ENCODE measurements around the gene PPFIBP2.
A peak's percentile ranks its signal among the peaks of the same experiment; 100 is the strongest.

The PPFIBP2 gene

DNA sequence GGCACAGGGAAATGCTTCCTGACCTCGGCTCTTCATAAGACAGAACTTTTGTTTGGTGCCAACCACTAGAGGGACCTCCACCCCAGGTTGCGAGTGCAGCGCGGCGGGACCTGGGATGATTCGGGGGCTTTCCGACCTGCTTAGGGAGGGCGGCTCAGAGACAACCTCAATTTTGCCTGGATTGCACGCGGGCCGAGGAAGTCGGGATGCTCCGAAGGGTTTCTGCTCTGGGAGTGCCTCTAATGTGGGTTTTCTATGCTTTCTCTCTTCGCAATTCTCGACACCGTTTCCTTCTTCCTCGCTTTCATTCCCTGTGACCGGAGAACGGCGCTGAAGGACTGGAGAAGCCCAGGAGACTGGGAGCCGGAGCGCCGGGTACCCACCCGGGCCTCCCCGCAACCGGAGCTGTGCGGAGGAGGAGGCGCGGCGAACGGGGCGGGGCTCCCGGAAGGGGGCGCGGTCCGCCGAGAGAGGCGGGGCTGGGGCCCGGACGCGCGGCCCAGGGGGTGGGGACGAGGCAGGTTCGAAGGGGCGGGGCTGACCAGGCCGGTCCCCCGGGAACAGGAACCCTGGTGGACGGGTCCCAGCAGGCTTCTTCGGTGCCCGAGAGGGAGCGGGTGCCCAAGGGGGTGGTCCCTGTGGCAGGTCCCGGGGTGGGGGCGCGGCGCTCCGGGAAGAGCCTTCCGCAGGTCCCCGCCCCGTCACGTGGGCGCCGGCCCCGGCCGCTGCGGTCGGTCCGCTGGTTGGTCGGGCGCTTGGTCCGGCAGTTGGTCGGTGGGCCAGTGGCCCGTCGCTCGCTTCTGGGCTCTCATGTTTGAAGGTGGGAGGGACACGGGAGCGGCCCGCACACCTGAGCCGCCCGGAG is at the start of gene PPFIBP2:
Gene PPFIBP2 (plus strand): TSS at position 766 of the 865 bp plus-strand sequence. CDS start 35,477 bp downstream, outside the sequence.
- DNase-seq (ENCODE audit: low read depth): peak; percentile 75

DNA sequence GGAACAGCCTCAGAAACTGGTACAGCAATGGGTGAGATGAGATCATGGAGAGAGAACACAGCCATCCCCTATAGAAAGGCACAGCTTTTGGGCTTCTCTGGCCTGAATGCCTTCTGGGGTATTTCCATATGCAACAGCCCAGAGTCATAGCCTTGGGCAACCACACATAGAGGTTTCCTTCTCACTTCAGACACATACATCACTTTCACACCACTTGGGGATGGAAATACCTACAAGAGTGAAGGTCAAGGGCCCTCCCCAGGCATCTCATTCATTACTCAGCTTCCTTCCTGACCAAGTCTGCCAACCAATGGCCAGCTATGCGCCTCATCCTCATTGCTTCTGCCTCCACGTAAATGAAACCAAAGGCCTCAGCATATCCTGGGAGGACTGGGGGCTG is 46.1 kb upstream of the PPFIBP2 start:
- DNase-seq (ENCODE audit: low read depth): no peak

DNA sequence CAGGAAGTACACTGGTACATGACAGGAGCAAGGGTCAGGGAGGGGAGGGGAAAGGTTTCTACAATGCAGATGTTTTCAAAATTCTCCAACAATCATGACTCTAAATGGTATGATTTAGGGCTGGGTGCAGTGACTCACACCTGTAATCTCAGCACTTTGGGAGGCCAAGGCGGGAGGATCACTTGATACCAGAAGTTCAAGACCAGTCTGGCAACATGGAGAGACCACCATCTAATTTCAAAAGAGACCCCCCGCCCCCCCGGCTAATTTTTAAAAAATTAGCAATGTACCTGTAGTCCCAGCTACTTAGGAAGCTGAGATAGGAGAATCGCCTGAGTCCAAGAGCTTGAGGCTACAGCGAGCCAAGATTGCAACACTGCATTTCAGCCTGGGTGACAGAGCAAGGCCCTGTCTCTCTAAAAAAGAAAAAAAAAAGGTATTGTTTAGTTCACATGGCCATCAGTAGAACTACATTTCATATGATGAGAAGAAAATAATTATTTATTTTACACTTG is 44.4 kb upstream of the PPFIBP2 start:
- DNase-seq (ENCODE audit: low read depth): no peak

DNA sequence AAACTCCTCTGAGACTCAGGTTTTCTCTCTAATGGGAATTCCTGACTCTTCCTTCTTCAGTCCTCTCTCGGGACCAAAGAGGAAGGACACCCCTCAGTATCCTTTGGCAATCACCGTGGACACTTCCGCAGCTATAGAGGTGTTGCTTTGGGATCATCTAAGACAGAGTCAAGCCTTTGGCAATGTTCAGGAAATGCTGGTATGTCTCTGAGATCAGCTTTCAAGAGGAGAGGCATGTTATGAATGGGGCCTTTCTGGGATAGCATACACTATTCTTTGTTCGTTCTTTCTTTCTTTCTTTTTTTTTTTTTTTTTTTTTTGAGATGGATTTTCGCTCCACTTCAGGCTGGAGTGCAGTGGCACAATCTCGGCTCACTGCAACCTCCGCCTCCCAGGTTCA is 42.7 kb upstream of the PPFIBP2 start:
- DNase-seq (ENCODE audit: low read depth): no peak

DNA sequence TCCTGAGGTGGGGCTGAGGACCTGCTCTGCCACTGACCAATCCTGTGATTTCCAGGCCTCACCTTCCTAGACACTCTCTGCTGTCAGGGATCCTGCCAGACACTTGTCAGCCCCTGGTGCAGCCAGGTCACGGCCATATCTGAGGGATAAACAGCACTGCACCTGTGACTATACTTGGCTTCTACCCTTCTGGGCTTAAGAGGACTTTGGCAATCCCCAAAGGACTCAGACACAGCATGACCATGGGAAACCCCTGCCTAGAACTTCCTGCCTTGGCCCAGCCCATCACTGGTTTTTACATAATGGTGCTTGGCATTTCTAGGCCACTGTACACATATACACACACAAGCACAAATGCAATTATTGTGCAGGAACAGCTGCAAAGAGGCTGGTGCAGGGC is 40.1 kb upstream of the PPFIBP2 start:
- no peak for DNase-seq (ENCODE audit: low read depth)

DNA sequence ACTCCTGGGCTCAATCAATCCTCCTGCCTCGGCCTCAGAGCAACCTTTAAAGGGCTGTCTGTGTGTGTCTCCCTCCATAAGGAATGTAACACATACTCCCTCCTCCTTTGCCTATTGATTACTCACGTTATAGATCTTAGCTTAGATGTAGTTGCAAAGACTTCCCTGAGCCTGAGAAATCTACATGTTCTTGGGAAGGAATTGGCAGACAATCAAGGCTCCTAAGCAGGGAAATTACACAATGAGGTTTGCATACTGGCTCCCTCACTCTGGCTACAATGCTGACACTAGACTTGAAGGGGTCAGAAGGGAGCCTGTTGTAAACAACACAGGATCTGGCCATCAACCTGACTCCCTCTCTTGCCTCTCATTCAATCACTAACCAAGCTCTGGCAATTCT is 33.7 kb upstream of the PPFIBP2 start:
- no peak for DNase-seq (ENCODE audit: low read depth)

DNA sequence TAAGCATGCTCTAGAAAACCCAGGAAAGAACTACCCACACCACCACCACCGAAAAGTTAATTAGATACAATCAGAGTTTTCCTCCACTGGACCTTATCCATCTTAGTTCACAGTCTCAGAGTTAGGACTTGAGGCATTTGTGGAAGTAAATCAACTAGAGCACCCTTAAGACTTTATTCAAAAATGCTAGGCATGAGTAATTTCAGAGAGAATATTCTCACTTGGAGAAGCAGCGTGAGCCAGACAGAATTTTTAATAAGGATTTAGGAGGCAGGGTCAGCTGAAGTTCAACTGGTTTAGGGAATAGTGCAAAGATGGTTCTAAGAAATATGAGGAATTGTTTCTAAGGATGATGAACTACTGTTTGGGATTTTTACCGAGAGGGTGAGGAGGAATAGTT is 29.7 kb upstream of the PPFIBP2 start:
- no peak for DNase-seq (ENCODE audit: low read depth)

DNA sequence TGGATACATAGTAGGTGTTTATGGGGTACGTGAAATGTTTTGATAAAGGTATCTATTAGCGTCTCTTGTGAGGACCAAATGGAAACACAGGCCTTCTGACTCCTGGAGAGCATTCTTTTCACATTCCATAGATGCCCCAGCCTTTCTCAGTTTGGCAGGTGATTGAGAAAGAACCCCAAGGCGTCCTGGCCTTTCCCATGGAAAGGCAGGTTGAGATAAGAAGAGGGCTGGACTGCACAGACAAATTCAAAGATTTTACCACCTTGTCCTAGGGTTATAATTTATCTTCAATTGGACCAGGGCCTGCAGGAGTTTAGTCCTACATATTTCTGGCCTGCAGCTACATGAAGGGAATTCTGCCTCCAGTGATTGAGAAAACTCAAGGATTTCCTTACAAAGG is 29.2 kb upstream of the PPFIBP2 start:
- no peak for DNase-seq (ENCODE audit: low read depth)

DNA sequence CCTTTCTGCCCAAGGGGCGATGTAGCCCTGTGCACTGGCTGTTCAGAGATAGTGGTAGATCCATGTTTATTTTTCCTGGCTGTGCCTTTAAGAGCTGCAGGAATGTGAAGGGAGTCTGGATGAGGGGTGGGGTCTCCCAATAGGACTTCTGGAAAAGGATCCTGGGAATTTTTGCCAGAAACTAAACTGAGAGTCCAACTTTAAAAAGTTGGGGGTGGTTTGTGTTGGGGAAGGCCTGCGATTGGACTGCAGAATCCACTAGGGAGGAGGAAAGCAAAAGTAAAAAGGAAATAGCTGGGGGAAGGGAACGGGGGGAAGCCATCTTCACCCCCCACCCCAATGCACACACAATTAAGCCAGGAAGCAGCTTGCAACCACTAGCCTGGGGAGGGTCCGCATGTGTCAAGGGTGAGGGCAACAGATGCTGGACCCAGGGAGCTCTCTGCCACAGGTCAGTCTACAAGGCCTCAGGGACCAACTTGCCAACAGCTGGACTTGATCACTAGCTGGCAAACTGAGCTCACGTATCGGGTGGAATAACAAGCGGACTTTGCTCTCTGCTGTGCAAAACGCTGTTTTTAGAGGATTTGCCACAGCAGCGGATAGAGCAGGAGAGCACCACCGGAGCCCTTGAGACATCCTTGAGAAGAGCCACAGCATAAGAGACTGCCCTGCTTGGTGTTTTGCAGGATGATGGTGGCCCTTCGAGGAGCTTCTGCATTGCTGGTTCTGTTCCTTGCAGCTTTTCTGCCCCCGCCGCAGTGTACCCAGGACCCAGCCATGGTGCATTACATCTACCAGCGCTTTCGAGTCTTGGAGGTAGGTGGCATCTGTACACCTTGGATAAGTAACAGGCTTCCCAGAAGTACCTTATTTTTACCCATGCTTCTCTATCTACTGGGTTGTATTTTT is 28.4 kb upstream of the PPFIBP2 start, which contains the start of gene OLFML1:
Gene OLFML1 (plus strand): TSS at position 321 of the 912 bp plus-strand sequence. CDS start 370 bp downstream, at position 691.
- DNase-seq (ENCODE audit: low read depth): no peak

DNA sequence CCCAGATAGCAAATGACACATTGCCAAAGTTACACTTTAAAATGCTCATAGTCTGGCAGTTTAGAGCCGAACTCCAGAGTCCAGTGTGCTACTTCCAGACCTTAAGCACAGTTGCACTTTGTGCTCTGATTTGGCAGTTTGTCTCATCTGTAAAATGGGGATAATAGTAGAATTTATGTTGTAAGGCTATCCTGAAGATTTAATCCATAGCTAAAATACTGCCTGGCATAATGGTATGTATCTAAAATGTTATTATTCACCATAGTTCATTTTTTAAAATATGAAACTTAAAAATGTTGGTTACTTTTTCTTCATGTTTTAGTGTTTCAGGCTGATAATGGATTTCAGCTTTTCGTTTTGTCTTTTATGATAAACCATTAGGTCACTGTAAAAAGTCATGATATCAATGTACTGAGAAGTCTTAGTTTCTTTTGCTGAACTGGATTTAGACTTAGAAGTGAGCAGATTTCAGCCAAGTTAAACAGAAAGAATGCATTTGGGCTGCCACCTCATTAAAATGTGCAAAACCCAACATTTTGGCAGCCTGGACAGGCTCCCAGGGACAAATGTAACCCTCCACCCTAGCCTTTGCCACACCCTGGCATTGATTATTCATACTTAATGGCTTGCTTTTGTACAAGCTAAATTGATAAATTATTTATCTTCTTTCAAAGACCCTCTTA is 27.6 kb upstream of the PPFIBP2 start:
- no peak for DNase-seq (ENCODE audit: low read depth)

DNA sequence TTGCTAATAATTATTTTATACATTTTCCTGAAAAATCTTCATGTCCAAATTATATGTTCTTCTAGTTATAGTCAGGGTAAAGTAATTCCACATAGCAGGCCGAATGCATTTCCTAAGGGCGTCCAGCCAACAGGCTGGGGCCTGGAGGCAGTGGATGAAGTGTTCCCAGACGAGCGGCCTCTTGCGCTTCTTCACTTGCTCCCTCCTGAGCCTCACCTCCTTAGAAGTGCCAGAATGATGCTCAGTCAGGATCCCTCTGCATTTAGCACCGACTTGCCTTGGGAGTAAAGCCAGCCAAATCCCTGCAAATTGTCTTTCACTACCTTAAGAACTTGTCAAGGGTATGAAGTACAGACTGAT is 27.0 kb upstream of the PPFIBP2 start:
- DNase-seq (ENCODE audit: low read depth): no peak

DNA sequence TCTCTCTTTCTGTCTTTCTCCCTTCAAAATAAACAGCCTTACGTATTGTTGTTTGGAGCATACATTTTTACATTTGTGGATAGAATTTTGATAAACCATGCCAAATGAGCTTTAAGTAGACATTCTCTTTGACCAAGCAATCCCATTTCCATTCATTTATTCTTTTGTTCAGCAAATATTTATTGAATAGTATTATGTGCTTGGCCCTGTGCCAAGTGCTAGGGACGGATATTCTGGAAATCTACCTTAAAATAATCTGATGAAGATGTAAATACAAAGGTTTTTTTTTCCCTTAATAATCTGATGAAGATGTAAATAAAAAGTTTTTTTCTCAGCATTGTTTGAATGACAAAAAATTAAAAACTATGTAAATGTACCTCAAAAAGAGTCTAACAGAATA is 26.4 kb upstream of the PPFIBP2 start:
- DNase-seq (ENCODE audit: low read depth): no peak

DNA sequence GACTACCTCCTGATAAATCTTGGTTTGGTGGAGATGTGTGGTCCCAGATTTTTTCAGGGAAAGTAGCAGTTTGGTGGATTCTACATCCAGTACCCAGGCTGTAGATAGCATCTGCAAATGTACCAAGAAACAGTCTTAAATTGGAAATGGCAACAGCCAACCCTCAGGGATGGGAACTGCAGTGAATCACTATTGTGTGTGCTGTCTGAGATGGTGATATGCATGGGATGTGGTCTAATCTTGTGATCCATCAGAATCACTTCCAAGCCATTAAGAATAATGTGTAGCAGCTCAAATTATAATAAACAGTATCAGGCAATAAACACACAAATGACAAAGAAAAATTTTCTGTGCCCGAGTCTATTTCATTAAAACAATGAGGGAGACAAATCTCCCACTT is 25.1 kb upstream of the PPFIBP2 start:
- DNase-seq (ENCODE audit: low read depth): no peak

DNA sequence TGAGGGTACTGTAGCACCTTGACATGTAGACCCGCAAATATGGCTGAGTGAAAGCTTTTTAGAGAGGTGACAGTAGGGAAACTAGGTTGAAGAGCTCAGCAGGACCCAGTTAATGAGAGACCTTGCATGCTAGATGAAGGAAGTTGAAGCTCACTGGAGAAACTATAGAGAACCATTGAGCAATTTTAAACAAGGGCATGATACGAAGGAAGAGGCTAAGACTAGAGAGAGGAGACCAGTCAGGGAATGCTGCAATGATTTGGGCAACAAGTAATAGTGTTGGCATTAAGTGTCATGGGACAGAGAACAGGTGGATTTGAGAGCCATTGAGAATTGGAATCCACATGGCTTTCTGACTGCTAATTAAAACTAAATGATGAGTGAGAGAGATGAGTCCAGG is 24.4 kb upstream of the PPFIBP2 start:
- DNase-seq (ENCODE audit: low read depth): no peak

DNA sequence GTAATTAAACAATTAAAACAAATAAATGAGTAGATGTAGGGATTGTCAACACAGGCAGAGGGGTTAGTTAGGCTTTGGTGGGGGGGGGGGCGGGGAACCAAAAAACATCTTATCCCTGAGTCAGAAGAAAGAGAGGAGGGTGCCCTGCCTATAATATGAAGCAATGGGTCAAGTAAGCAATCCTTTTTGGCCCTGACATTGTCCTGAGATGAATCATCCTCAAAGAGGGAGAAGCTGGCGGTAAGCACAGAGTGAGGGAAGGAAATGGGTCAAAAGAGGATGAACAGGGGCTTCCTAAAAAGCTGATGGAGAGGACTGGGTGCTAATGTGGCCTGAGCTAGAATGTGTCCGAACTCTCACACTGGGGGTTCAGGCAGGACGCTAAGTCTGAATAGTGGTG is 23.7 kb upstream of the PPFIBP2 start:
- no peak for DNase-seq (ENCODE audit: low read depth)

DNA sequence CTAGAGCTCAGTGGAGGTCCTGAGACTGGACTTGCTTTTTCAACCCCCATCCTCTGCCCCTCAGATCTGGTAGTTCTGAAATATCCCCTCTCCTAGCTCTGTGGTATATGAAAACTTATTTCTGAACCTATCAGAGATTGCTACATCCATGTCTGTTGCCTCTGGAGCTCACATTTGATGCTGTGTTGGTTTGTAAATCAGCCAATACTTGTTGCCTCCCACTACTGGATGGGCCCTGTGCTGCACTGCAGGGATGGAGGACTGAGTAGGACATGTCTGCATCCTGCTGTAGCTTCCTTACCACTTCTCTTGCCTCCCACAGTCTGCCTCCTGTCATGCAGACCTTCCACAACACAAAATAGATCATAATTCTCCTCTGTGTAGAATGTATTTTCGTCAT is 23.3 kb upstream of the PPFIBP2 start:
- DNase-seq (ENCODE audit: low read depth): no peak

DNA sequence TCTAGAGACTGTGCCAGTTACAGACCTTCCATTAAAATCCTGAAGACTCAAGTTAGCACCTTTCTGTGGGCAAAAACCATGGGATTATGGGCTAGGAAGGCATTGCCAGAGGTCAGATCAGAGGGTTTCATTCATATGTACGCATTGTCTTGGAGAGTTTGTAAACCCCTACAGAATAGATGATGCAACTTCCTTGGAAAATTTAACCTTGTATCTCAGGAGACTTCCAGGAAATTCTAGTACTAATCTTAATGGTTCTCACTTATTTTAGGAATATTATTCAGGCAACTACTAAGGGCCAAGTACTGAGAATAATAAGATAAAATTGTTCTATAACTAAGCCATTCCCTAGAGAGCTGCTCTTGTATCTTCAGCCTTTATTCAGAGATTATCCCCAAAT is 21.5 kb upstream of the PPFIBP2 start:
- DNase-seq (ENCODE audit: low read depth): no peak

DNA sequence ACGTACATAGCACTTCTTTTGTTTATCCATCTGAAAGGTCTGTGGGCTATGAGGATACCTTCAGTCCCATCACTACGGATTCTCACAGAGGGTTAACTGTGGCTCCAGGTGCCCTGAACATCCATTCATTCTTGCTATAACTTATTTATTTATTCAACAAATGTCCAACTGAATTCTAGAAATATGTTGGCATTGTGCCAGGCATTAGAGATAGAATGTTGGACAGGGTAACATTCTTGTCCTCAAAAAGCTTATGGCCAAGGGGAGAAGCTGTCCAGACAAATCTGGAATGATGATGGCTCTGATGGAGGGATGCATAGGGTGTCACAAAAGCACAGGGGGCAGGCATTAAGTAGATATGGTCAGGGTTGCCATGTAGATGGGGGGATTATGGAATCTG is 20.1 kb upstream of the PPFIBP2 start:
- DNase-seq (ENCODE audit: low read depth): no peak

DNA sequence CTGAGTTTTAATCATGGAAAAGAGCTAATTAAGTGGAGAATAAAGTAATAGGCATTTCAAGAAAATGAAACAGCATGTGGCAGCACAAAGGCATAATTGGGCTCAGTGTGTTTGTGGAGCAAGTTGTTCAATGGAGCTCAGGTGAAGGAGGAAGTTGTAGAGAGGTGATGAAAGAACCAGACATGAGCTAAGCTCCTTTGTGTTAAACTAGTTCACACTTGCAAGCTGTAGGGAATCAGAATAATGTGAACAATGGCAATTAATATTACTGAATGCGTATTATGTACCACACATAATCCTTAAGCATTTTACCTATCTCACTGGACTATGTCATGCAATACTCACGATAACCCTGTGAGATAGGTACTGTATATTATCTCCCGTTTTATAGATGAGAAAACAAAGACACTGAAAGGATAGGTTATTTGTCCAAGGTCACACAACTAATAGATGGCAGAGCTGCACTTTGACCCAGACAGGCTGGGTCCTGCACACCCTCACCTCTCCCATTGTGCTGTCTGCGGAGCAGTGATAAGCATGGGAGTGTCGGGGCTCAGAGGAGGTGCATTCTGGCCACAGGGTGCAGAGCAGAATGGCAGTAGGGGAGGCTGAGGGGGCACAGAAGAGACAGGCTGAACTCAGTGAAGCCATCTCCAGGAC is 19.6 kb upstream of the PPFIBP2 start:
- DNase-seq (ENCODE audit: low read depth): no peak

DNA sequence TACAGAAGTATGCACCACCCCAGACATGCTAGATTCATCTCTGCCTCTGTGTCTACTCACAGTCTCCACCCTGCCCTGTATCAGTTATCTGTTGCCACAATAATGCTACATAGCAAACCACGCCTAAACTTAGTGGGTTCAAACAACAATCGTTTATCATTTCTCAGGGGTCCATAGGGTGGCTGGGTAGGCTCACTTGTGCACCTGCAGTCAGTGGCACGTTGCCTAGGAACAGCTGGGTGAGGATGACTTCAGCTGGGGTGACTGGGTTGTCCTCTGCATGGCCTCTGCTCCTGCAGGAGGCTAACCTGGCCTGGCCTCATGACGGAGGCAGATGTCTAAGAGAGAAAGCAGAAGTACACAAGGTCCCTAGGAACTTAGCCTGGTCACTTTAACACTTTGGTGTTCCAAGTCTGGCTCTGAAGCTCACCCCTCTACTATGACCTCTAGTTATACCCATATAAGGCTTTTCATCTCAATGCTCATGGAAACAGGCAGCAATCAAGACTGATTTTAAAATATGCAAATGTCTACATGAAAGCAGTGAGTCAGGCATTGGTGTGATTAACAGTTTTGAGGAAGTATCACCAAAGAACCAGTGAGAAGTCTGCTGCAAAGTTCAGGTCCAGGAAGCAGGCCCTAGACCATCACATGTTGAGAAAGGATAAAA is 17.8 kb upstream of the PPFIBP2 start:
- DNase-seq (ENCODE audit: low read depth): no peak

DNA sequence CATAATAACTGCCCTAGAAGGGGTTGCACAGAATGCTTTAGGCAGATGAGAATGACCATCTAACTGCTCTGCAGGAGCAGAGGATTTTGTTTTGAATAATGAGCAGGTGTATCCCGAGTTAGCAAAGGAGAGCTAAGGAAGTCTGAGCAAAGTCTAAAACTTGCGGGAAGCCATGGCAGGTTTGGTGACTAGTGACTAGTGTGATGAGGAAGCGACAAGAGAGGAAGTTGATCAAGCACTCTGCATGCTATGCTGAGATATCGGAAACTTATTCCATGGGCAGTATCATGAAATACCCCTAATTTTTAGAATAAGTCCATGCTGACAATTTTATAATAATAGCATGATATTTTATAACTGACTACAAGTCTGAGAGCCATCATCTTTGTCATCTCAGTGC is 15.6 kb upstream of the PPFIBP2 start:
- no peak for DNase-seq (ENCODE audit: low read depth)

Measured in activated T-helper 1 cell treated with Interleukin-2 at 50 U/mL for 16 hours (primary cell).